Body of pancreas (tissue), 4 donors: ENCODE data around the gene PDE3A. TPM values are rescaled to one million over a fixed set of nuclear protein-coding genes. Genes with fewer than 3 reads are reported as not detected.

Experiments
- ATAC-seq: fragments of 150-250 bp; one replicate; pipeline ENCODE4 v1.9.1; 2016
- DNase-seq, 4 donors: peaks; one replicate each; pipeline ENCODE4 v3.0.0-alpha.2; 2019
- H3K27ac ChIP-seq, 4 donors: fragments of 200-600 bp; sonication (generic); 1 replicate in 3 of 4; 2 replicates in 1 of 4; pipeline versions ENCODE4 v1.5.1 to v1.6.1; 2016 to 2019; ENCODE audit warnings: mild to moderate bottlenecking in 1 of 4, mixed read lengths in 1 of 4, moderate library complexity in 1 of 4
- H3K27me3 ChIP-seq, 2 donors: fragments of 200-600 bp; sonication (generic); one replicate each; pipeline ENCODE4 v1.6.0; 2016; ENCODE audit warnings: mild to moderate bottlenecking in 1 of 2
- H3K36me3 ChIP-seq, 2 donors: fragments of 200-600 bp; sonication (generic); replicated peaks in 1 of 2; 2 replicates each; pipeline ENCODE4 v1.5.1; 2016; ENCODE audit warnings: low read depth in 2 of 2; ENCODE audit not compliant: insufficient read depth in 1 of 2
- H3K4me1 ChIP-seq: fragments of 200-600 bp; sonication (generic); one replicate; pipeline ENCODE4 v1.6.0; 2016
- H3K4me3 ChIP-seq, 2 donors: fragments of 200-600 bp; sonication (generic); 1 replicate in 1 of 2; 2 replicates in 1 of 2; pipeline ENCODE4 v1.5.1; 2016 to 2019
- H3K9me3 ChIP-seq, 3 donors: fragments of 200-600 bp; sonication (generic); 1 replicate in 2 of 3; 2 replicates in 1 of 3; pipeline ENCODE4 v1.5.1; 2016
- POLR2A ChIP-seq, 3 donors: fragments of 450-650 bp; IDR thresholded peaks; one replicate each; pipeline ENCODE4 v1.6.1; 2016; ENCODE audit warnings: antibody characterized with exemption in 3 of 3, mild to moderate bottlenecking in 2 of 3
- WGBS, 2 donors: methylation state at CpG; one replicate each; pipeline ENCODE4 v1.1.5; 2017; 5-methylcytosine and 5-hydroxymethylcytosine counted together
- intact Hi-C: fragments of 100-400 bp; cut with DNase I; formaldehyde crosslinking; loops from one replicate; pipeline ENCODE4 v1.15.1; 2023
- total RNA-seq, 2 donors: library from RNA; depleted of rRNA; stranded (reverse); fragments of >200 nt; gene quantifications; one replicate each; pipeline ENCODE4 v1.1.0, GENCODE V29; 2016
- TF ChIP-seq, protein P1 (sequence below), 7 experiments: fragments of 450-650 bp in 4 of 7; fragments of 200-600 bp in 3 of 7; sonication (generic) in 3 of 7; IDR thresholded peaks; one replicate each; pipeline ENCODE4 v1.5.1; 2016 to 2019; ENCODE audit warnings: antibody characterized with exemption in 7 of 7

PDE3A gene
- total RNA-seq, 2 donors from 2014 or later, result 20.5 to 28.3 TPM

DNA sequence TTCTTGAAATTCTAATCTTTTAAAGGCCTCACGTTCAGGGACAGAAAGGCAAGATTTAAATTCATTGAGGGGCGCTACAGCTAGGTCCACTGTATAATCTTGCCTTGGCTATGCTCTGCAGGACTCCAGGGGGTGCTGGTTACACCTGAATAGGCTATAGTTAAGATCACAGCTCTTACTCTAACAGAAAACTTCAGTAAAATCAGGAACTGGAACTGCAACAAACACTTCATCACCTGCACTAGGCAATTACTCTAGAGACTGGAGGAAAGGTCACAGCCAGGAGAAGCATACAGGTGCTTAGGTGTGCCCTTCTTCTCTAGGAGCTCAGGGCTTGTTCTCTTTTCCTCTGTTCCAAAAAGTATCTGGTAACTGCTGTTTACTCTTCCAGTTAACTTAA is 347.7 kb downstream of the PDE3A start:
- TF ChIP-seq POLR2A (IDR thresholded peaks at IDR 0.05), result no peak
- TF ChIP-seq, protein P1, sequence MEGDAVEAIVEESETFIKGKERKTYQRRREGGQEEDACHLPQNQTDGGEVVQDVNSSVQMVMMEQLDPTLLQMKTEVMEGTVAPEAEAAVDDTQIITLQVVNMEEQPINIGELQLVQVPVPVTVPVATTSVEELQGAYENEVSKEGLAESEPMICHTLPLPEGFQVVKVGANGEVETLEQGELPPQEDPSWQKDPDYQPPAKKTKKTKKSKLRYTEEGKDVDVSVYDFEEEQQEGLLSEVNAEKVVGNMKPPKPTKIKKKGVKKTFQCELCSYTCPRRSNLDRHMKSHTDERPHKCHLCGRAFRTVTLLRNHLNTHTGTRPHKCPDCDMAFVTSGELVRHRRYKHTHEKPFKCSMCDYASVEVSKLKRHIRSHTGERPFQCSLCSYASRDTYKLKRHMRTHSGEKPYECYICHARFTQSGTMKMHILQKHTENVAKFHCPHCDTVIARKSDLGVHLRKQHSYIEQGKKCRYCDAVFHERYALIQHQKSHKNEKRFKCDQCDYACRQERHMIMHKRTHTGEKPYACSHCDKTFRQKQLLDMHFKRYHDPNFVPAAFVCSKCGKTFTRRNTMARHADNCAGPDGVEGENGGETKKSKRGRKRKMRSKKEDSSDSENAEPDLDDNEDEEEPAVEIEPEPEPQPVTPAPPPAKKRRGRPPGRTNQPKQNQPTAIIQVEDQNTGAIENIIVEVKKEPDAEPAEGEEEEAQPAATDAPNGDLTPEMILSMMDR (IDR thresholded peaks at IDR 0.05), result no peak
- no peak for ATAC-seq
- Histone ChIP-seq H3K4me1 (no peaks in the 10 kb centered on the region), H3K27me3 (no peaks in the 10 kb centered on the region), H3K9me3 (no peaks in the 10 kb centered on the region), H3K36me3 (no peaks in the 10 kb centered on the region), H3K4me3 (no peak overlapping the region), H3K27ac (no peak overlapping the region)
- WGBS, 2 donors, result 43 to 54% methylated on average over 2 of the region's 2 CpGs
- DNase-seq, result no peak
- intact Hi-C loops, result no loop called here

DNA sequence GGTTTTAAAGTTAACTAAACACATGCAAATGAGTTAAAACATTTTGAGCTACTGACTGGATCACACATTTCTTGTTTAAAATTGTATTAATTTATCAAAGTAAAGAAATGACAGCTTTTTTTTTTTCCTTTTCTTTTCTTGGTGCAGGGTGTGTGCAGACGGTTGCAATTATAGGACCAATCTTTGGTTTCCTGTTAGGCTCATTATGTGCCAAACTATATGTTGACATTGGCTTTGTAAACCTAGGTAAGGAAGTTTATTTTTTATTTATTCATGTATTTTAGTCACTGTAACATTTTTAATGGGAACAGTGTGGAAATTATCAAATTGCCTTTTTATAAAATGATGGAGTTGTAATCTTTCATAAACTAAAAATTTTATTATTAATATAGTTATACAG is 348.6 kb downstream of the PDE3A start:
- Histone ChIP-seq H3K9me3 (no peaks in the 10 kb centered on the region), H3K27me3 (no peaks in the 10 kb centered on the region), H3K4me3 (no peak overlapping the region), H3K27ac (no peak overlapping the region), H3K36me3 (no peaks in the 10 kb centered on the region), H3K4me1 (no peaks in the 10 kb centered on the region)
- no peak for ATAC-seq
- 57 to 68% methylated on average over 1 of the region's 1 CpG for WGBS, 2 donors
- DNase-seq, result no peak
- intact Hi-C loops, result no loop called here
- TF ChIP-seq POLR2A (IDR thresholded peaks at IDR 0.05), result no peak
- TF ChIP-seq, protein P1 (IDR thresholded peaks at IDR 0.05), result no peak

DNA sequence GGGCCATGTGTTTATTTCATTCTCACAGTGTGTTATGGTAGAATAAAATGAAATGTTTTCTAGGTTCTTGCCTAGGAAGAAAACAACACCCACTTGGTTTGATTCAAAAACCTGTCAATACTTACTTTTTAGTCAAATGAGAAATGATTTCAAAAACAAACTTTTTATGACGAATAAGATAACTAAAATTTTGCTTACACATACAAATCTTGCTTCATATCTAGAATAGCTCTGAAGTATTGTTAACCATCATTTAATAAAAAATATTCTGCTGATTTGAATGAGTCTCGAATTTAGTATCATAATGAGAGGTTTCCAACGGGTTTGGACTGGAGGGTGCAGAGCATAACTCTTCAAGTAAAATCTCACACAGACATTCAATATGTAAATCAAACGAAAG is 350.0 kb downstream of the PDE3A start:
- H3K27ac ChIP-seq, result no peak overlapping the region
- H3K4me1 ChIP-seq, result no peaks in the 10 kb centered on the region
- no peaks in the 10 kb centered on the region for H3K9me3 ChIP-seq
- intact Hi-C loops, result no loop called here
- no peak for TF ChIP-seq POLR2A (IDR thresholded peaks at IDR 0.05)
- TF ChIP-seq, protein P1 (IDR thresholded peaks at IDR 0.05), result no peak
- no peak overlapping the region for H3K4me3 ChIP-seq
- DNase-seq, result no peak
- H3K36me3 ChIP-seq, result no peaks in the 10 kb centered on the region
- ATAC-seq, result no peak
- H3K27me3 ChIP-seq, result no peaks in the 10 kb centered on the region
- 56 to 59% methylated on average over 4 of the region's 4 CpGs for WGBS, 2 donors

DNA sequence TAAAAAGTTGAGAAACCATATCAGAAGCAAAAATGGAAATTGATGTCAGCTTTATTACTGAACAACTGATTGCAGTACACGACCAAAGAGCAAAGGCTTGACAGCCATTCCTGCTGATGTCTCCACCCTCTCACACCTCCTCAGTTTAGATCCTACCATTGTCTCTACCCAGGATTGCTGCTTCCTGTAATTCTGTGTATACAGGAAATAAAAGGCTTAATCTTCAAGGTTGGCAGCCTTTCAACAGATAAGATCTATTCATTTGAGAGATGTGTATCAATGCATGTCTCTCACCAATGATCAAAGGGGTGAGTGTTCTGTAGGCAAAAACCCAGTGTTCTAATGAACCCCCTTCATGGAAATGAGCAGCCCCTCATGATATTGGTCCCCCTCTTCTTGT is 353.8 kb downstream of the PDE3A start:
- ATAC-seq (no peak), DNase-seq (no peak)
- no peaks in the 10 kb centered on the region for H3K27me3 ChIP-seq
- WGBS, 2 donors, result 22 to 41% methylated on average over 1 of the region's 1 CpG
- no peak overlapping the region for H3K27ac ChIP-seq
- TF ChIP-seq, protein P1 (IDR thresholded peaks at IDR 0.05), result no peak
- TF ChIP-seq POLR2A (IDR thresholded peaks at IDR 0.05), result no peak
- no peaks in the 10 kb centered on the region for H3K36me3 ChIP-seq
- no peak overlapping the region for H3K4me3 ChIP-seq
- H3K4me1 ChIP-seq, result no peaks in the 10 kb centered on the region
- H3K9me3 ChIP-seq, result no peaks in the 10 kb centered on the region
- intact Hi-C loops, result no loop called here

DNA sequence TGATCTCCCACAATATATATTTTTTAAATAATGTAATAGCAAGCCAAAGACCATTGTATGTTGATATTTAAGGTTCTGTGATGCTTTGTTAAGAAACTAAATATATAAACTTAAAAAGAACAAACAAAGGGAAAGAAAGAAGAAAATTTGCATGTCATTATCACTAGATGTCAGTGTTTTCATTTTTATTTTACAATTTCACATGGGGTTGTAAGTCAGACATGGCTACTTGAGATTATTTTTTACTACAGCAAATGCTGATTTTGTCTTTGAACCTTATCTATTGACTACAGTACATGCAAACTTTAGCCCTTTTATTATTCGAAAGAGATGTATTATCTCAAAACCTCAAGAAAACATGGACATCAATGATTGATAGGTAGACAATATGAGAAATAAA is 362.9 kb downstream of the PDE3A start:
- WGBS, 2 donors, result 33 to 34% methylated on average over 1 of the region's 1 CpG
- TF ChIP-seq, protein P1 (IDR thresholded peaks at IDR 0.05), result no peak
- no peak for TF ChIP-seq POLR2A (IDR thresholded peaks at IDR 0.05)
- Histone ChIP-seq H3K4me1 (no peaks in the 10 kb centered on the region), H3K27me3 (no peaks in the 10 kb centered on the region), H3K27ac (no peak overlapping the region), H3K4me3 (no peak overlapping the region), H3K9me3 (no peaks in the 10 kb centered on the region), H3K36me3 (no peaks in the 10 kb centered on the region)
- DNase-seq (no peak), ATAC-seq (no peak)
- intact Hi-C loops, result no loop called here
